ENCODE data around the gene UST.

Gene UST, protein sequence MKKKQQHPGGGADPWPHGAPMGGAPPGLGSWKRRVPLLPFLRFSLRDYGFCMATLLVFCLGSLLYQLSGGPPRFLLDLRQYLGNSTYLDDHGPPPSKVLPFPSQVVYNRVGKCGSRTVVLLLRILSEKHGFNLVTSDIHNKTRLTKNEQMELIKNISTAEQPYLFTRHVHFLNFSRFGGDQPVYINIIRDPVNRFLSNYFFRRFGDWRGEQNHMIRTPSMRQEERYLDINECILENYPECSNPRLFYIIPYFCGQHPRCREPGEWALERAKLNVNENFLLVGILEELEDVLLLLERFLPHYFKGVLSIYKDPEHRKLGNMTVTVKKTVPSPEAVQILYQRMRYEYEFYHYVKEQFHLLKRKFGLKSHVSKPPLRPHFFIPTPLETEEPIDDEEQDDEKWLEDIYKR

DNA sequence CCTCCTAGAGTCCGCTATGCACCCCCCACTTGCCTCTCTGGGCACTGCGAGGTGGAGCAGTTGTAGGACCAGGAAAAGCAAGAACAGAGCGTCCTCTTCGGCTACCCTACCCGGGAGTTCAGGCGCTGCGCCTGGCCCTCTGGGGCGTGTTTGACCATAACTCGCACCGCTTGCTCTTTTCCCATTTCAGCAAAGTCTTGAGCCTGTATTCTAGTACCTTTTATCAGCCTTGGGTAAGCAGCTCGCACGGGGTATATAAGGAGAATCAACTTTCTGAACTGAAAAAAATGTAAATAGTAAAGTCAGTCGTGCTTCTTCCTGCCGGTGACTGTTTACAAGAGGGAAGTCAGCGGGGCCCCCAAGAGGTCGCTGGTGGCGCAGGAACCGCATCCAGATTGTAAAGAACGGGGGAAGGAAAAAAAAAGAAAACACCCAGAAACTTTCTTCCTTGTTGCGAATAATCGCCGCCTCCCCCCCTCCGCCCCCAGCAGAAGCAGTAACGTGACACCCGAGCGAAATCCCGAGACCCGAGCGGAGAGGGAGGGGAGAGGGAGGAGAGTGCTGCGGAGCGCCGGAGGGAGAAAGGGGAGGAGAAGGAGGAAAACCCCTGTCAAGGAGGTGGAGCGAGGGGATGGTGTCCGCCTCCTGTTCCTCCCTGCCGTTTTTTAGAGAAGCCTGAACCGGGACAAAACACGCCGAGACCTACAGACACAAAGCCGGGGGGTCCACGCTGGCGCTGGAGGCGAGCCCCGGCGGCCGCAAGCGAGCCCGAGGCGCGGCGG lies at the start of gene UST:
Gene UST (plus strand): TSS at position 668 of the 782 bp plus-strand sequence. CDS start 401 bp downstream, outside the sequence.
- POLR2A ChIA-PET: no interaction called here
- DNase-seq (ENCODE audit: extremely low spot score): peak; percentile 82
- CTCF ChIA-PET: no interaction called here
- TF ChIP-seq FOXK2 (IDR thresholded peaks at IDR 0.05) (peak; percentile 47; the same call in 1 of the 2 replicates), ZNF384 (IDR thresholded peaks at IDR 0.05) (peak; percentile 85), FOXM1 (IDR thresholded peaks at IDR 0.05; ENCODE audit: borderline replicate concordance) (no peak)

DNA sequence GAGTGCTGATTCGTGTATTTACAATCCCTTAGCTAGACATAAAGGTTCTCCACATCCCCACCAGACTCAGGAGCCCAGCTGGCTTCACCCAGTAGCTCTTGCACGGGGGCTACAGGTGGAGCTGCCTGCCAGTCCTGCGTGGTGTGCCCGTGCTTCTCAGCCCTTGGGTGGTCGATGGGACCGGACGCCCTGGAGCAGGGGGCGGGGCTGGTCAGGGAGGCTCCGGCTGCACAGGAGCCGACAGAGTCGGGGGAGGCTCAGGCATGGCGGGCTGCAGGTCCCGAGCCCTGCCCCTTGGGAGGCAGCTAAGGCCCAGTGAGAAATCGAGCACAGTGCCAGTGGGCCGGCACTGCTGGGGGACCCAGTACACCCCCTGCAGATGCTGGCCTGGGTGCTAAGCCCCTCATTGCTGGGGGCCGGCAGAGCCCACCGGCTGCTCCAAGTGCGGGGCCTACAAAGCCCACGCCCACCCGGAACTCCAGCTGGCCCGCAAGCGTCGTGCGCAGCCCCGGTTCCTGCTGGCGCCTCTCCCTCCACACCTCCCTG lies 48.9 kb upstream of the UST start:
- TF ChIP-seq SP1 (IDR thresholded peaks at IDR 0.05) (no peak), SUZ12 (IDR thresholded peaks at IDR 0.05) (no peak), FOXM1 (IDR thresholded peaks at IDR 0.05; ENCODE audit: borderline replicate concordance) (no peak), LEF1 (IDR thresholded peaks at IDR 0.05; ENCODE audit: borderline replicate concordance) (no peak), FOXA1 (IDR thresholded peaks at IDR 0.05) (no peak), ARNT (IDR thresholded peaks at IDR 0.05) (no peak), CTBP1 (IDR thresholded peaks at IDR 0.05; ENCODE audit: borderline replicate concordance) (no peak), FOXK2 (IDR thresholded peaks at IDR 0.05) (no peak), BHLHE40 (IDR thresholded peaks at IDR 0.05; ENCODE audit: borderline replicate concordance) (no peak), L3MBTL2 (conservative IDR thresholded peaks at IDR 0.05) (no peak), ELF4 (IDR thresholded peaks at IDR 0.05) (no peak), NFRKB (IDR thresholded peaks at IDR 0.05) (no peak)
- ChIA-PET CTCF (no interaction called here), POLR2A (no interaction called here)
- DNase-seq (ENCODE audit: extremely low spot score): no peak

DNA sequence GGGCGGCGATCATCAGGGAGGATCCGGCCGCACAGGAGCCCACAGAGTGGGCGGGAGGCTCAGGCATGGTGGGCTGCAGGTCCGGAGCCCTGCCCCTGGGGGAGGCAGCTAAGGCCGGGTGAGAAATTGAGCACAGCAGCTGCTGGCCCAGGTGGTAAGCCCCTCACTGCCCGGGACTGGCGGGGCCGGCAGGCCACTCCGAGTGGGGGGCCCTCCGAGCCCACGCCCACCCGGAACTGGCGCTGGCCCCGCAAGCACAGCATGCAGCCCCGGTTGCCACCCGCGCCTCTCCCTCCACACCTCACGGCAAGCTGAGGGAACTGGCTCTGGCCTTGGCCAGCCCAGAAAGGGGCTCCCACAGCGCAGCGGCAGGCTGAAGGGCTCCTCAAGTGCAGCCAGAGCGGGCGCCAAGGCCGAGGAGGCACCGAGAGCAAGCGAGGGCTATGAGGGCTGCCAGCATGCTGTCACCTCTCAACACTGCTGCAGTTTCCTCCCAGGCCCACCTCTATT lies 48.1 kb upstream of the UST start:
- TF ChIP-seq SUZ12 (IDR thresholded peaks at IDR 0.05): no peak
- no peak for TF ChIP-seq LEF1 (IDR thresholded peaks at IDR 0.05; ENCODE audit: borderline replicate concordance)
- TF ChIP-seq FOXK2 (IDR thresholded peaks at IDR 0.05): no peak
- TF ChIP-seq PKNOX1 (IDR thresholded peaks at IDR 0.05): no peak
- no peak for TF ChIP-seq ZNF384 (IDR thresholded peaks at IDR 0.05)
- TF ChIP-seq ELF4 (IDR thresholded peaks at IDR 0.05): no peak
- no peak for TF ChIP-seq ARNT (IDR thresholded peaks at IDR 0.05)
- TF ChIP-seq FOXM1 (IDR thresholded peaks at IDR 0.05; ENCODE audit: borderline replicate concordance): no peak
- TF ChIP-seq CTBP1 (IDR thresholded peaks at IDR 0.05; ENCODE audit: borderline replicate concordance): no peak
- DNase-seq (ENCODE audit: extremely low spot score): no peak
- ChIA-PET CTCF (no interaction called here), POLR2A (no interaction called here)

- CTCF ChIA-PET: interaction anchor here (0.8 kb wide), 1 partner anchor 269 kb away, joined by 3 read pairs; no protein-coding TSS in a partner anchor
- POLR2A ChIA-PET: no interaction called here
- TF ChIP-seq ARNT (IDR thresholded peaks at IDR 0.05): no peak
- no peak for TF ChIP-seq L3MBTL2 (conservative IDR thresholded peaks at IDR 0.05)
- TF ChIP-seq HDGF (IDR thresholded peaks at IDR 0.05; ENCODE audit: borderline replicate concordance): no peak
- no peak for TF ChIP-seq LEF1 (IDR thresholded peaks at IDR 0.05; ENCODE audit: borderline replicate concordance)
- DNase-seq (ENCODE audit: extremely low spot score): no peak
Measured at GRCh38 chr6:148700047-148700715, 46.6 kb upstream of the UST start.

DNA sequence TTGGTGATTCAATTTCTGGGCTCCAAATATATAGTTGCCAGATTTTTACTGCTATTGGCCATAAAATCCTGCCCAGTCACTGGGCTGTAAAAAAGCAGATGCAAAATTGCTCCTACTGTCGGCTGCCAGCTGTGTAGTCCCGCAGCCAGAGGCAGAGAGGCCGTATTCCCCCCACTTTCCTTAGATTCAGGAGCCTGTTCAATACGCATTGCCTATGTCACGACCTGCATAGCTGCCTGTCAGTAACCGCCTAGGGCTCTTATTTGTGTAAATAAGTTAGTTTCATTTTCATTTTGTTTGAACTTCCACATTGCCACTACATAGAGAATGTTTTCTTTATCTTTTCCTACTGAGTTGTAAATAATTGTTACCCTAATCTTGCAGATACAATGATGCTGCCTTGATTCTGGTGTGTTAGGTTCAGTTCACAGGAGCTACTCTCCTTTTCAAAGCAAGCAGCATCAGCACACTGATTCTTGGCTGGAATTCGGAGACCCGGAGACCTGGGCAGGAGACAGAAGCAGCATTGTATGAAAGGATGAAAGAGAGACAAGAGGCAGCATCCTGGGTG lies 46.0 kb upstream of the UST start:
- no peak for DNase-seq (ENCODE audit: extremely low spot score)
- POLR2A ChIA-PET: no interaction called here

DNA sequence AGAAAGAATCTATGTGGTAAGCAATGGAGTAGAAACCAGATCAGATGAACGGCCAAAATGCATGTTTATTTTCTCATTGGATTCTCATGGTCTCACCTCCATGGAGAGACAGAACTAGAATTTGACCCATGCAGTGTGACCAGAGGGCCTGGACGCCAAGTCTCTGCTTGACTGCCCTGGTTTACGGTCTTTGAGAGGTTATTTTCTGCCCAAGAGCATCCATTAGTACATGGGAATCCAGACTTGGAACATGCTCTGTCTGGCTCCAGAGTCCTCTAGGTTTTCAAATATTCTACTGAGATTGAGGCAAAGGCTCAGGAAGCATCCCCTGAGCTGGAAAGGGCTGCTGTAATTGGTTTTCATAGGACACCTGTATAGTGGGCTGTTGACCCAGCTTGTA lies 45.5 kb upstream of the UST start:
- no peak for DNase-seq (ENCODE audit: extremely low spot score)
- CTCF ChIA-PET: no interaction called here
- TF ChIP-seq FOXM1 (IDR thresholded peaks at IDR 0.05; ENCODE audit: borderline replicate concordance): no peak
- TF ChIP-seq CTBP1 (IDR thresholded peaks at IDR 0.05; ENCODE audit: borderline replicate concordance): no peak
- TF ChIP-seq FOXK2 (IDR thresholded peaks at IDR 0.05): no peak
- TF ChIP-seq L3MBTL2 (conservative IDR thresholded peaks at IDR 0.05): no peak
- no peak for TF ChIP-seq ELF4 (IDR thresholded peaks at IDR 0.05)
- TF ChIP-seq TARDBP (IDR thresholded peaks at IDR 0.05): no peak
- no peak for TF ChIP-seq LEF1 (IDR thresholded peaks at IDR 0.05; ENCODE audit: borderline replicate concordance)
- no peak for TF ChIP-seq BHLHE40 (IDR thresholded peaks at IDR 0.05; ENCODE audit: borderline replicate concordance)
- TF ChIP-seq HDGF (IDR thresholded peaks at IDR 0.05; ENCODE audit: borderline replicate concordance): no peak
- no peak for TF ChIP-seq SP1 (IDR thresholded peaks at IDR 0.05)
- POLR2A ChIA-PET: no interaction called here

More for the DNA sequence above, 46.0 kb upstream of the UST start:
- CTCF ChIA-PET: interaction anchor here (0.8 kb wide), 1 partner anchor 268 kb away, joined by 3 read pairs; no protein-coding TSS in a partner anchor
- no peak for TF ChIP-seq ARNT (IDR thresholded peaks at IDR 0.05)
- no peak for TF ChIP-seq FOXA1 (IDR thresholded peaks at IDR 0.05)
- no peak for TF ChIP-seq LEF1 (IDR thresholded peaks at IDR 0.05; ENCODE audit: borderline replicate concordance)

GRCh38 chr6:148703900-148704299 lies 42.9 kb upstream of the UST start:
- ChIA-PET POLR2A (no interaction called here), CTCF (no interaction called here)
- DNase-seq (ENCODE audit: extremely low spot score): no peak
- no peak for TF ChIP-seq ELF4 (IDR thresholded peaks at IDR 0.05)
- TF ChIP-seq ARNT (IDR thresholded peaks at IDR 0.05): no peak
- no peak for TF ChIP-seq TARDBP (IDR thresholded peaks at IDR 0.05)
- TF ChIP-seq FOXM1 (IDR thresholded peaks at IDR 0.05; ENCODE audit: borderline replicate concordance): no peak
